Stimulated activated CD4-positive, alpha-beta T cell treated with anti-CD3 and anti-CD28 coated beads, Interleukin-15, amount 100 ng/mL, for 1 hour (primary cell): ENCODE data around the gene EMX2.

Source experiments
- DNase-seq, 2 donors: peaks; one replicate each; pipeline ENCODE4 v3.0.0-alpha.2; 2020; ENCODE audit warnings: low read depth in 1 of 2, low spot score in 1 of 2

The EMX2 gene

DNA sequence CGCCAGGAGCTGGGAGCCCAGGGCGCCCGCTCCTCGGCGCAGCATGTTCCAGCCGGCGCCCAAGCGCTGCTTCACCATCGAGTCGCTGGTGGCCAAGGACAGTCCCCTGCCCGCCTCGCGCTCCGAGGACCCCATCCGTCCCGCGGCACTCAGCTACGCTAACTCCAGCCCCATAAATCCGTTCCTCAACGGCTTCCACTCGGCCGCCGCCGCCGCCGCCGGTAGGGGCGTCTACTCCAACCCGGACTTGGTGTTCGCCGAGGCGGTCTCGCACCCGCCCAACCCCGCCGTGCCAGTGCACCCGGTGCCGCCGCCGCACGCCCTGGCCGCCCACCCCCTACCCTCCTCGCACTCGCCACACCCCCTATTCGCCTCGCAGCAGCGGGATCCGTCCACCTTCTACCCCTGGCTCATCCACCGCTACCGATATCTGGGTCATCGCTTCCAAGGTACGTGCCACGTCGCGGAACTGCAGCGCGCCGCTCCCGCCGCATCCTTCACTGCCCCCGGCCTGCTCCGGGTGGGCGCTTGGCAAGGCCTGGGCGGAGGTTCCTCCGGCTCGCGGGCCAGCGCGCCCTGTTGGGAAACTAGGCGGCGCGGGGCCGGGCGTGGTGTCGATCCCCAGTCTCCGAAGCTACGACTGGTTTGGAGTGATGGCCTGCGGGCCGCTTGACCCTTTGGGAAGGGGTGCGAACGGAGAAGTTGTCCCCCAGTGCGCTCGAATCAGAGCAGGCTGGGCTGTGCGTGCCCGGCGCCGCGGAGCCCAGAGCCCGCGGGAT lies 868 bp downstream of the EMX2 start:
- no peak for DNase-seq

DNA sequence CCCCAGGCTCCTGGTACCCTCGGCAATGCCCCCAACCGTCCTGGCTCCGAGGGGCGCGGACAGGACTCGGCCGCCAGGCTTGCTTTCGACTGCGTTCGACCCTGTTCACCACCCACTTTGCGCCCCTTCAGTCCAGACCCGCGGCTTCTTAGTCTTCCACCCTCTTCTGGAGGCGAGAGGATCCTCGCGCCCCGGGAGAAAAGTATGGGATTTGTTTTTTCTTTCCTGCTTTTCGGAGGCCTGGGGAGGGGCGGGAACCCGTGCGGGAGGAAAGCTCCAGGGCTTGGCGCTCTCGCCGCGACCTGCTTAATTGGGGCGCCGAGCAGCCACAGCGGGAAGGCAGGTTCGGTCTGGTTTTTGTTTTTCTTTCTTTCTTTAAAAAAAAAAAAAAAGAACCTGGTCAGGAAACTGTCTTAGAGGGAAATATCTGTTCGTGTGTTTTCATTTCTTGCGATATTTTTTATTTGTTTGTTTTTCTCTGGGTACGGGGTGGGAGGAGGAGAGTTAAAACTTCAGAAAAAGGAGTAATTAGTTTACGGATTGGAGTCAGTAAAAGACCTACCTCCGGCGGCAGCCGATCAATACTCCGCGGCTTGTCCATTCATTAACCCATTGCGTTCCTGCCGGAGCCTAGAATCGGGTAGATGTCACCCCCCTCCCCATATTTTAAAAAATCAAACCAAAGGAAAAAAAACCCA lies 1.6 kb downstream of the EMX2 start:
- DNase-seq, result no peak

DNA sequence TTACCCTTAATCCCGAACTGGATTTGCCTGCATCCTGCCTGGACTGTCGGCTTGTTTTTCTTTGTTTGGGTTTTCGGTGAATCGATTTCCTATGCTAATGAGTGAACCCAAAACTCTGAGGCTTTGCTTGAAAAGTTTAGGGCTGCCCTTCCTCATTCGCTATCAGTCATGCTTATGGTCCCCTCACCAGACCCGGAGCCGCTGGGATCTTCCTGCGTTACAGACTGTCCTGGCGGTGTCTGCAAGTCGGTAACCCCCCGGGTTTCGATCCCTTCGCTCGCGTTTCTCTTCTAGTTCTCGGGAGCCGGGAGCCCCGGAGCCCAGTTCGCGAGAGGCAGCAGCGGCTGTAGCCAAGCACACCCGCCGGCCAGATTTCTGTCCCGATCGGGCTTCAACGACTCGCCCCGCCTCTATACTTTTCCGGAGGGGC lies 2.2 kb downstream of the EMX2 start:
- DNase-seq, result no peak

DNA sequence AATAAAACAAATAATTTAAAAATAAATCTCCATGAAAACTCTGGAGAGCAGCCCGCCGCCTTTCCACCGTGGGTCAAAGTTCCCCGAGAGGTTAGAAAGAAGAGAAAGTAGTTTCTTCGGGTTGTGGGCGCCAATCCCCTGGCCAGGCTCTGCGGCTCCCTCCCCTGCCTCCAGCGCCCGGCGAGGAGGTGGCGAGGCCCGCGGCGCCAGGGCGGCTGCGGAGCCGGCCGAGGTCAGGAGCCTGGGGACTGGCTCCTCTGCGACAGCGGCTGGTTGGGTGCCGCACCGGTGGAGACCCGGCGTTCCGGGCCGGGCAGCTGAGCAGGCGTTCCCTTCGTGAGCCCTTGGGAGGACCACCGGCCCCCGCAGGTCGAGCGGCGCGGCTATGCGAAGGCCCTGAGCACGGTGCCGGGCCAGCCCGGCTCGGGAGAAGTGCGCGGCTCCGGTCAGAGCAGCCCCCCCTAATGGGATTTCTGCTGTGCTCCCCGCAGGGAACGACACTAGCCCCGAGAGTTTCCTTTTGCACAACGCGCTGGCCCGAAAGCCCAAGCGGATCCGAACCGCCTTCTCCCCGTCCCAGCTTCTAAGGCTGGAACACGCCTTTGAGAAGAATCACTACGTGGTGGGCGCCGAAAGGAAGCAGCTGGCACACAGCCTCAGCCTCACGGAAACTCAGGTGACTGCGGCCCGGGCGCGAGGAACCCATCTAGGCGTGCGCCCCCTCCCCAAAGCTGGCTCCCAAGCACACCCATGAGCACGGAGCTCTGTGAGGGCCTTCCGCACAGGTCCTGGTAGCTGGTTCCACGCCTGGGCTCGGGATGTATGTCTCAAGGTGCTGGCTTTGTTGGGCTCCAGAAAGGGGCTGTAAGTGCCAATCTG lies 2.8 kb downstream of the EMX2 start:
- DNase-seq, result no peak

DNA sequence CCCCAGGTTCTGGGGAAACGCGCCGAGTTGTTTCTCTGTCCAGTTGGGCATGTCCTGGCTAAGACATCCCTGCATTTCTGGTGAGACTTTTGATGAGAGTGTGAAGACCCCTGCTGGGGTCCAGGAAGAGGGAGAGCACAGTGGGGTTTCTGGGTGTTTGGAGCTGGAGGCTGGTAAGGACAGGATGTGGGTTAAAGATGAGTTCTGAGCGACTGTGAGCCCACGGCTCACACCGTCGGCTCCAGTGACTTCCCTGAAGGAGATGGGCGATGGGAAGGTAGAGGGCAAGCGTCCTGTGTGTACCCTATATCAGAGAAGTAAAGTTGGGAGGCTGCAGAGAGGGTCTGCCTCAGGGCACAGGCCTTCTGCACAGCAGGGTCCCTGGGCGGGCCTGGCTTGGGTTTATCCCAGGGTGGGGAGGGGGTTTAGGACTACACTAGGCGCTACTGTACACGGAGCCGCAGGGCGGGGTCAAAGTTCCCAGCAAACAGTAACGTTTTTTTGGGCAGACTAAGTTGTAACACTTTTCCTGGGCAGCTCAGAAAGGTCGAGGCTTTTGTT lies 3.6 kb downstream of the EMX2 start:
- DNase-seq, result no peak

DNA sequence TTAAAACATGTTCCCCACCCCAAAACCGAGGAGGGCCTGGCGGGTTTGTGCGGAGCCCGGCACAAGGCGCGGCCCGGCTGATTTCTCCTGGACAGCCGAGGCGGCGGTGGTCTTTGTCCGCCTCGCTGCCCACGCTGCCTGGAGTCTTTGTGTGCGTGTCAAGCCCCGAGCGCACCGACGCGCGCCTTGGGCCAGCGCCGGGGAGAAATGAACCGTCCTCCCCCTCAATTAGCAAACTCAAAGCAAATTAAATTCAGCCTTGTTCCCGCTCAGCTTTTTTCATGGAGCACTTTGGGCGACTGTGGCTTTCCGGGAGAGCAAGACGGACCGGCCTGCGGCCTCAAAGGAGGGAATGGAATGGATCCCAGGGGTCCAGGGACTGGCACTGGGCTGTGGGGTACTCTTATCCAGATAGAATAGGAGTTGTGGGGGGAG lies 4.1 kb downstream of the EMX2 start:
- DNase-seq, result no peak

DNA sequence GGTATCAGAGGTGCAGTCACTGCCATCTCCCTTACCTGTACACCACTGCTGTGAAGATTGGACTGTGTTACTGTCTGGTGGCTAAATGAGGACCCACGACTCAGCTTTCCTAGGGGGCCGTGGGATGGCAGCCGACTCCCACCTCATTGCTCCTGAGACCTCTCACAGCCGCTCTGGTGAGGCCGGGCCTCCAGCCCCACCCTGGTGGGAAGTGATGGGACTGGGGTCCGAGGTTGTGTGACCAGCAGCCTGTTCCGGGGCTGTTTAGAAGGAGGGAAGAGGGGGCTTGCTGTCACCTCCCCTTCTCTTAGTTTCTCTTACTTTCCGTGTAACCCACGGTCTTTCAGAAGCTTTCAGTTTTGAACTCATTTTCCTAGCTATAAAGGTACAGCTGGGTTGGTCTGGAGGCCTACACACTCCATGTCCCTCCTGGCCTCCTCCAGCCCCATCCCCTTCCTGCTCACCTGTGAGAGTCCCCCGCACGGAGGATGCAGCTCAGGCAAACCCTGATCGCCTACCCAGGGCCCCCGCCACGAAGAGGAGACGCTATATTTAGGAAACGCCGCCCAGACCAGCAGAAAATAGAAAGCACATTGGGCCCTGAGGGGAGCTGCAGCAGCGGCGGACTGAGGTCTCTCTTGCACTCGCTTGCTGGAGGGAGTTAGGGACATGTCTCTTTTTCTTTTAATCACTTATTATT lies 4.6 kb downstream of the EMX2 start:
- no peak for DNase-seq

DNA sequence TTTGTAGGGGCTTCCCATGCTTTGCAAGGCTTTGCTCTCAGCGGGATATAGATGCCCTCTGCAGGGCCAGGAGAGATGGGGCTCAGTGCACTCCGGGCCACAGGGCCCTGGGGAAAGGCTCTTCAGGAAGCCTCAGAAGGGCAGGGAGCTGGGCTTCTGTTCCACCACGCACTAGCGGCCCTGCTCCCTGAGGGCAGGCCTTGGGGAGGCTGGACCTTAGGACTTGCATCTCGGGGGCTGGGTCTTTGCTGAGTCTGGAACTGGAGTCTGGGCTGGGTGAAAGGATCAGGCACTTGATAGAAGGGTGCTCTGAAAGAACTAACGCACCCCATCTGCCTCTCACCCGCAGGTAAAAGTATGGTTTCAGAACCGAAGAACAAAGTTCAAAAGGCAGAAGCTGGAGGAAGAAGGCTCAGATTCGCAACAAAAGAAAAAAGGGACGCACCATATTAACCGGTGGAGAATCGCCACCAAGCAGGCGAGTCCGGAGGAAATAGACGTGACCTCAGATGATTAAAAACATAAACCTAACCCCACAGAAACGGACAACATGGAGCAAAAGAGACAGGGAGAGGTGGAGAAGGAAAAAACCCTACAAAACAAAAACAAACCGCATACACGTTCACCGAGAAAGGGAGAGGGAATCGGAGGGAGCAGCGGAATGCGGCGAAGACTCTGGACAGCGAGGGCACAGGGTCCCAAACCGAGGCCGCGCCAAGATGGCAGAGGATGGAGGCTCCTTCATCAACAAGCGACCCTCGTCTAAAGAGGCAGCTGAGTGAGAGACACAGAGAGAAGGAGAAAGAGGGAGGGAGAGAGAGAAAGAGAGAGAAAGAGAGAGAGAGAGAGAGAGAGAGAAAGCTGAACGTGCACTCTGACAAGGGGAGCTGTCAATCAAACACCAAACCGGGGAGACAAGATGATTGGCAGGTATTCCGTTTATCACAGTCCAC lies 5.4 kb downstream of the EMX2 start:
- DNase-seq, result no peak

DNA sequence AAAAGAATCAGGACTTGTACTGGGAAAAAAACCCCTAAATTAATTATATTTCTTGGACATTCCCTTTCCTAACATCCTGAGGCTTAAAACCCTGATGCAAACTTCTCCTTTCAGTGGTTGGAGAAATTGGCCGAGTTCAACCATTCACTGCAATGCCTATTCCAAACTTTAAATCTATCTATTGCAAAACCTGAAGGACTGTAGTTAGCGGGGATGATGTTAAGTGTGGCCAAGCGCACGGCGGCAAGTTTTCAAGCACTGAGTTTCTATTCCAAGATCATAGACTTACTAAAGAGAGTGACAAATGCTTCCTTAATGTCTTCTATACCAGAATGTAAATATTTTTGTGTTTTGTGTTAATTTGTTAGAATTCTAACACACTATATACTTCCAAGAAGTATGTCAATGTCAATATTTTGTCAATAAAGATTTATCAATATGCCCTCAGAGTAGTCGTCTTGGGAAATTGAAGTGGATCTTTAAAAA lies 6.6 kb downstream of the EMX2 start:
- no peak for DNase-seq

DNA sequence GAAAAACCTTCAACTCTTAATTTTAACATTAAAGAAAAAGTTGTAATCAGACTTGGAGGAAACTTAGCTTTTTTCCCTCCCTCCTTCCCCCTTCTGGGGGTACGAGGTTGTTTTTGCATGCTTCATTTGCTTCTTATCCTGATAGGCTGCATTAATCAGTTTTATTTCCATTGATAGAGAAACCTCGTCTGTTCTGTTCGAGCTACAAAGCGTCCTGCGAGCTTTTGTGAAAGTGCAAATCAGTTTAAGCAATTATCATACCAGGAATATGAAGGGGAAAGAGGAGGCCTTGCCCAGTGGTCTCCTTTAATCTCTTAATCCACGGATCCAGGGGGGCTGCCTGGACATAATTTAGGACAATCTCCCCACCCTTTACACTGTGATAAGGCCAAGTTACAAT lies 7.5 kb downstream of the EMX2 start:
- no peak for DNase-seq

DNA sequence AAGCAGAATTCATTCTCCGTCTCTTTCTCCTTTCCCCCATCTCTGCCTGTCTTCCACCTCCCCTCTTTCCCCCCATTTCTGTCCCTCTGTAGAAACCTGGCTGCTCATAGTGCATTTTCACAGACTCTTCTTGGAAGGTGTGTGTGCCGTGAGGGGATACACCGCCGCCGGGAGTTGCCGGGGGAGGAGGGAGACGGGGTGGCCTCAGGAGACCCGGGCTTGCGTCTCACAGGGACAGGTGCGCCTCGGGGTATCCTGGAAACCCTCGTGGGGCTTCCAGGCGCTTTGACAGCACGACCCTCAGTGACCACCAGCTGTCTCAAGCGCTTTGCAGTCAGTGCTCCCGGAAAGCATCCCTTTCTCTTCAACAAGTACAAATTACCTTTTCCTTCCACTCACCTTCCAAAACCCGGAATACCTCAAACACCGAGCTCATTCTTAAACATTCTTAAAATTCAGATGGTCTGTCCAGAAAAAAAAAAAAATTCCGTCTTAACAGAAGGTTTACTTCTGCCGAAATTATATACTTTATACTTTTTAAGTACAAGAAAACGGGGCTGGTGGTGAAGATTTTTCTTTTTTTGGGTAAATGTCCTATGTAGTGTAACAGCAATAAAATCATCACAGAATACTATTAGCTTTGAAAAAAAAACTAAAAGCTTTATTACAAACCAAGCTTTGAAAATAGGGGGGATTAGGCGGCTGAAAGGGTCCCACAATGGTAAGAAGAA lies 8.2 kb downstream of the EMX2 start:
- no peak for DNase-seq

DNA sequence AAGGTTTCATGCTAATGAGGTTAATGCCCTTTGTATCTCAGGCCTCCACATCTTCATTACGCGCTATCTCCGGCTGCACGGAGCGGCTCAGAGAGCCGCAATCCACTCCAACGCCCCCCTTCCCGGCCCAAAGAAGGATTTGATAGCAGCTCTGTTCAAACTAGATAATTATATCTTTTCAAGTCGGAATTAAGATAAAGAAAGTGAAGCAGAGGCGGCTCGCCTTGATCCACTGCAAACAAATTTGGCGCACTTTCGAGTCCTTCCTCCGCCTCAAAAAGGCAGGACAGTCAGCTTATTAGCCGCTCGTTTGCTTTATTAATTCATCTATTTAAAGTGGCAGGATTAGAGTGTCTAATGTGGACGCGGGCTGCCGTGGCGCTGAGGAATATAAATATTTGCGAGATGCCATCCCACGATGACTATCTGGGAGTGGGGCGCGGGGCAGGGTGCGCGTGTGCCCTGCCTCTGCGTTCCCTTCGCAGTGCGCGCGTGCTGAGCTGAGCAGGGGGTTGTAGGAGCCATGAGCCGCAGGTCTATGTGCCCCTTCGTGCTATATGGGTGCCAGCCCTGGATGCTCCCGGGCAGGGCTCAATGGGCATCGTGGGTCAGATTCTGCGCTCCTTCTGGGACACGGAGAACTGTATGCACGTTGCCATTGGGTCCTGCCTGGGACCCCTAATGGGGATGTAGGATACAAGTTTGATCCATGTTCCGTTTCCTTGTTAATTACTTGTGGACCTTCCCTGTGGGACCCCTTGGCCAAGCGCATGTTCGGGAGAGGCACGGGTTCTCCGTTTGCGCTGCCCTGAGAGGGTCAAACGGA lies 9.0 kb downstream of the EMX2 start:
- DNase-seq, result no peak

DNA sequence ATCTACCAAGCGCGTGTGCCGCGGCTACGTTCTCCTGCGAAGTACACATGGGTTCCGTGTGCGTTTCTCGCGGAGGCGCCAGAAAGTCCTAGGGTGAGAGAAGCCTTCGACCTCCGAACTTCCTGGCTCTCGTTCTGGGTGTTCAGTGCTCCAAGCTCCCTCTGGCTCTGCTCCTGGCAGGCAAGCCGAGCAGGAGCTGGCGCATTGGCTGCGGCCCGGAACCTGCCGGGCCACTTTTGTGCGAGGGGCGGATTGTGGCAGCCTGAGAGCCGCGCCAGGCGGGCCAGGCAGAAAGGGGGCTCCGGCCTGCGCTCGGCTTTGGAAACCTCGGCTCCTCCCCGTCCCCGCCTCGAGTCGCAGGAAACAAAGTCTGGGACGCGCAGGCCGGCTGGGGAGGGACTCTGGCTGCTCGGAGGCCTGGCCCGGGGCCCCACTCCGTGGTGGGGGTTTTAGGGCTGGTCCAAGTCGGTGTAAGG lies 9.6 kb downstream of the EMX2 start:
- no peak for DNase-seq

DNA sequence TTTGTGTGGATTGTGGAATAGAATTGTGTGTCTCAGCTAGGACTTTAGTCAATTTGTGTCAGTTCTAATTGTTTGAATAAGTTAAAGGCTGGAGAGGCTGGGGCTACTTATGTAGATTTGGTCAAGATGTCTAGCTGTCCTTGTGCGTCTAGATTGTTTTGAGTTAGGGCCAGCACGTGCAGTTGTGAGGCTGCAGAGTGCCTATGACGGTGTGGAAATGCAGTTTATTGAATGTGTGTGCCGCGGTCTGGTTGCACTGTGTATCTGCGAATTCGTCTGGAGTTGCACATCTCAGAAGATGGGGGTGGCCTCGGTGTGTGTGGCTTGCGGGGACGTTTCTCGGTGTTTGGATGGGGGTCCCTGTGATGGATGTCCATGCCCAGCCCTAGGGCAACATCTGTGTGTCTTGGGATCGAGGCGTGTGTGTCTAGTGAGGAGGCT lies 10.2 kb downstream of the EMX2 start:
- DNase-seq, result no peak

DNA sequence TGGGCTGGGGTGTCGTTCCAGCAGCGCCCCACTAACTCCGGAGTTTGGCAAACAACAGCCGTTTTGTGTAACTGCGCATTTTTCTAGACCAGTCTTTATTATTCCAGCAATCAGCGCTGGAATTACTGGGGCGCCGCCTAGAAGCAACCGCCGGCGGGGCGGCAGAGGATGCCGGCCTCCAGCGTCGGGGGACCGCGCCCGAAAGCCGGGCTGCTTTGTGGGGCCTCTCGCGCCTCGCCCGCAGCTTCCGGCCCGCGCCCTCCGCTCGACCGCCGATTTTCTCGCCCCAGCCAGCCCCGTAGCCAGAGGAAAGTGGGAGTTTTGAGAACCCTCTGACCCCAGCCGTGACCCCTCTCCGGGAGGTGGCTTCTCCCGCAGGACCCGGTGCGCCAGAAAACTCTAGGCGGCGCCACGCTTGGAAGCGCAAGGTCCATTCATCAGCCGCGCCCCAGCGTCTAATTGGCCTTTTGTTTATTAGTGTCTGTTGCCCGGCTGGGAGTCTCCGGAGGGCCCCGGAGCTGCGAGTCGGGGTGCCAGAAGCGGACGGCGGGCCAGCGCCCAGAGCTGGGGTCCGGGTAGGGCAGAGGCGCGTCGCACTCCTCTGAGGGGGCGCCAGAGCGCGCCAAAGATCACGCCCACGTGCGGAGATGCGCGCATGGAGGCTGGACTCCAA lies 10.7 kb downstream of the EMX2 start:
- DNase-seq, result no peak

DNA sequence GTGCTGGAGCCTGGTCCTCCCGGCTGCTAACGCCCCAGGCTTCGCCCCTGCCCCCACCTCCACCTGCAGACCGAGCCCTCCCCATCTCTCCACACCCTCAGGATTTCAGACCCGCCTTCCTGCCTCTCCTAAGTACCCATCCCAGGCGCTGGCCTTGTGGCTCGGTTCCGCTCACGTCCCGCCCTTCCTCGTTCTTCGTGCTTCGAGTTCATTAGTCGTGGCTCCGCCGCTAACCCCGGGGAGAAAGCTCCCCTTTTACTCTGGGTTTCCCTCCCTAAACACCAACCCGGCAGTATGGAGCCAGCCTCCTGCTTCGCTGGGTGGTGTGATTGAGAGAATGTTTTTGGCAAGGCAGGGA lies 11.2 kb downstream of the EMX2 start:
- no peak for DNase-seq

DNA sequence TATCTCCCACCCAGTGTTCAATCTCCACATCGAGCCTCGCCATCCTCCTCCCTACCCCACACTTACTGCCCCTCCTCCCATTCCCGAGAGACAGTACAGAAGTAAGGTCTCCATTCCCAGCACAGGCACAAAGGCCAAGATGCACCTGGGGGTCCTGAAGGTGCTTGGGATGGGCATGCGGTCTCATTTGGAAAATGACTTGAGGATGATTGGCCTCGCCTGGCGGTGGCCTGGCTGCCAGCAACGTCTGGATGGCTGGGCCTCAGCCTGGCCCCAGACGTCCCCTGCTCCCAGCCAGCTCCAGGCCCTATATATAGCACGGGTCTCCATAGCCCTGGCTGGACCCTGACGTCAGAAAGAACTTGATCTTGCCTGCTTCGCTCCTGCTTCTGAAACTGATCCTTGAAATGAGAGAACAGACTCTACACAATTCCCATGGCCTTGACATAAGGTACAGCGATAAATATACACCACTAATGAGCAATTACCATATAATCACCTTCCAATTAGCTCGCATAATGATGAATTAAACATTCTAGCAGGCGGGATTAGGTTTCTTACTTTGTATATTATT lies 11.8 kb downstream of the EMX2 start:
- no peak for DNase-seq
